K562 (cell line): ENCODE data around the gene TSPAN11. TPM values are rescaled to one million over a fixed set of nuclear protein-coding genes. Genes with fewer than 3 reads are reported as not detected.

Experiments
- ATF6 ChIP-seq: sonication (generic); formaldehyde crosslinking; IDR thresholded peaks from 2 replicates; pipeline ENCODE4 v1.4.0; 2020; ENCODE audit warnings: mild to moderate bottlenecking, missing genetic modification reagents
- ERF ChIP-seq: fragments of 450-650 bp; formaldehyde crosslinking; IDR thresholded peaks from 2 replicates; pipeline ENCODE4 v1.4.0; 2020; ENCODE audit warnings: mild to moderate bottlenecking, mixed read lengths
- KAT7 ChIP-seq: sonication (generic); formaldehyde crosslinking; IDR thresholded peaks from 2 replicates; pipeline ENCODE4 v1.8.0; 2022; ENCODE audit warnings: missing genetic modification reagents, mild to moderate bottlenecking, borderline replicate concordance
- TAF1 ChIP-seq: IDR thresholded peaks from 2 replicates; pipeline ENCODE4 v1.6.1; 2011; ENCODE audit warnings: mild to moderate bottlenecking, low read length, moderate library complexity; ENCODE audit not compliant: insufficient read depth, control insufficient read depth, severe bottlenecking; ENCODE audit errors: extremely low read depth
- XRCC4 ChIP-seq: IDR thresholded peaks from one replicate; pipeline ENCODE4 v1.6.1; 2011; ENCODE audit not compliant: insufficient read depth, insufficient read length; ENCODE audit errors: extremely low read depth
- ZNF143 ChIP-seq: sonication (generic); formaldehyde crosslinking; IDR thresholded peaks from 2 replicates; pipeline ENCODE4 v1.9.0; 2022; ENCODE audit warnings: mild to moderate bottlenecking, missing genetic modification reagents
- ZNF174 ChIP-seq: fragments of 250-450 bp; sonication (Bioruptor Pico); IDR thresholded peaks from 2 replicates; pipeline ENCODE4 v1.4.0; 2020; ENCODE audit warnings: mild to moderate bottlenecking
- polyA plus RNA-seq, 8 experiments: library from polyadenylated mRNA; depleted of rRNA in 4 of 8; stranded (reverse) in 5 of 8; unstranded in 3 of 8; fragments of >200 nt; fragmentation: Nextera tagmentation in 2 of 8; fragmentation: Illumina TruSeq in 1 of 8; extraction: Ambion mirVana in 2 of 8; extraction: Trizol in 1 of 8; gene quantifications; 2 replicates each; pipeline versions ENCODE4 v1.2.1 to v1.2.3, GENCODE V29; 2011 to 2014; ENCODE audit warnings: inconsistent platforms in 1 of 8, missing spikeins in 1 of 8
- total RNA-seq, 7 experiments: library from RNA; depleted of rRNA in 6 of 7; stranded (reverse); fragments of >200 nt in 6 of 7; fragmentation: Illumina TruSeq in 2 of 7; extraction: Trizol in 2 of 7; gene quantifications; 2 replicates each; pipeline versions ENCODE4 v1.2.1 to v1.2.3, GENCODE V29; 2011 to 2021; ENCODE audit warnings: low replicate concordance in 1 of 7
- TF ChIP-seq, protein P1 (sequence below), 2 experiments: fragments of 200-800 bp in 1 of 2; sonication (Bioruptor generic) in 1 of 2; sonication (generic) in 1 of 2; formaldehyde crosslinking in 1 of 2; IDR thresholded peaks in 1 of 2; conservative IDR thresholded peaks in 1 of 2; 2 replicates each; pipeline versions ENCODE4 v1.5.0 to v1.6.1; 2016 to 2020; ENCODE audit warnings: missing compliant biosample characterization in 1 of 2, missing genetic modification characterization in 1 of 2, missing genetic modification reagents in 1 of 2

Gene TSPAN11
- total and polyA plus RNA-seq, 9 of the 15 experiments (the other 6 are each of a cell fraction or from before 2014, with no cell fraction given), result not detected

DNA sequence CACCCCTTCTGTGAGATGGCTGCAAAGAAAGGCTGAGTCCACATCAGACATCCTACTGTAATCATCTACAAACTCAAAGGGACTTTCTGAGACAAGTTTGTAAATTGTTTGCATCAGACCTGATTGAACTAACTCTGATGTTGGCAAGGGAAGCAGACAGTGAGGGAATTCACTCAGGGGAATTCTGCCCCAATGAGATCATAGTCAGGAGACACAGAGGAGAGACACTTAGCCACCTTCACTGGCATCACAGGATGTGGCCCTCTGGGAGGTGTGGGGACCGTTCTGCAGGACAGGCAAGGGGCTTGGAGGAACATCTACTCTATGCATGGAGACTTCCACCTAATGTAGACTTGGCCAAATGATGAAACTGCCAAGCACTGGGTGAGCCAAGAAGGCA lies 76.5 kb downstream of the TSPAN11 start (continued):
- TF ChIP-seq, protein P1, sequence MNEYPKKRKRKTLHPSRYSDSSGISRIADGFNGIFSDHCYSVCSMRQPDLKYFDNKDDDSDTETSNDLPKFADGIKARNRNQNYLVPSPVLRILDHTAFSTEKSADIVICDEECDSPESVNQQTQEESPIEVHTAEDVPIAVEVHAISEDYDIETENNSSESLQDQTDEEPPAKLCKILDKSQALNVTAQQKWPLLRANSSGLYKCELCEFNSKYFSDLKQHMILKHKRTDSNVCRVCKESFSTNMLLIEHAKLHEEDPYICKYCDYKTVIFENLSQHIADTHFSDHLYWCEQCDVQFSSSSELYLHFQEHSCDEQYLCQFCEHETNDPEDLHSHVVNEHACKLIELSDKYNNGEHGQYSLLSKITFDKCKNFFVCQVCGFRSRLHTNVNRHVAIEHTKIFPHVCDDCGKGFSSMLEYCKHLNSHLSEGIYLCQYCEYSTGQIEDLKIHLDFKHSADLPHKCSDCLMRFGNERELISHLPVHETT (CRISPR knock-in tag; conservative IDR thresholded peaks at IDR 0.05 in 1 of 2, IDR thresholded peaks at IDR 0.05 in 1 of 2), result no peak
- no peak for TF ChIP-seq ZNF174
- no peak for TF ChIP-seq ERF (CRISPR knock-in tag)
- no peak for TF ChIP-seq KAT7 (CRISPR knock-in tag)
- TF ChIP-seq ZNF143, result no peak
- no peak for TF ChIP-seq XRCC4
- no peak for TF ChIP-seq ATF6 (CRISPR knock-in tag)
- no peak for TF ChIP-seq TAF1
- TF ChIP-seq, all 486 proteins: peak for 0
